ENCODE data around the gene PIK3CB. TPM values are rescaled to one million over a fixed set of nuclear protein-coding genes. Genes with fewer than 3 reads are reported as not detected.

Gene PIK3CB
- 10 to 100 TPM; 18.8 to 26.3 TPM for total RNA-seq

- Mint-ChIP-seq H3K27ac (peak within 1 kb of the TSS; percentile 98), H3K4me3 (peak within 1 kb of the TSS; percentile 94), H3K4me1 (ENCODE audit: low read depth) (peaks cover 35% of the 10 kb centered on the region), H3K36me3 (ENCODE audit: insufficient read depth in 2 of 2) (peaks cover 5 to 11% of the 10 kb centered on the region in 2 donors), H3K27me3 (ENCODE audit: low read depth) (no peaks in the 10 kb centered on the region), H3K9me3 (no peaks in the 10 kb centered on the region)
- DNase-seq (peak; percentile 91 to 93), ATAC-seq (replicated peaks in 1 of 2) (peak; percentile 91 to 92)
These were observed at the start of gene PIK3CB for GRCh38 chr3:138834596-138835396. PIK3CB (minus strand) TSS chr3:138834928; CDS start chr3:138759343, 75,585 bp downstream.

GRCh38 chr3:138881233-138881632 lies 46.5 kb upstream of the PIK3CB start:
- peak in 1 of 2 donors; percentile 52 for ATAC-seq (replicated peaks in 1 of 2)
- Mint-ChIP-seq H3K9me3 (peaks cover 2% of the 10 kb centered on the region in 2 donors), H3K27ac (no peak overlapping the region), H3K27me3 (ENCODE audit: low read depth) (no peaks in the 10 kb centered on the region), H3K4me1 (ENCODE audit: low read depth) (no peaks in the 10 kb centered on the region), H3K36me3 (ENCODE audit: insufficient read depth in 2 of 2) (peaks cover 2 to 3% of the 10 kb centered on the region in 2 donors), H3K4me3 (no peak overlapping the region)
- DNase-seq: no peak

GRCh38 chr3:138879541-138880380 lies 45.0 kb upstream of the PIK3CB start:
- Mint-ChIP-seq H3K9me3 (peaks cover 6 to 11% of the 10 kb centered on the region in 2 donors), H3K27ac (no peak overlapping the region), H3K4me1 (ENCODE audit: low read depth) (peaks cover 9% of the 10 kb centered on the region), H3K27me3 (ENCODE audit: low read depth) (no peaks in the 10 kb centered on the region), H3K36me3 (ENCODE audit: insufficient read depth in 2 of 2) (peaks cover 7 to 8% of the 10 kb centered on the region in 2 donors), H3K4me3 (no peak overlapping the region)
- ATAC-seq (replicated peaks in 1 of 2) (no peak), DNase-seq (no peak)

GRCh38 chr3:138877226-138877625 lies 42.5 kb upstream of the PIK3CB start:
- ATAC-seq (replicated peaks in 1 of 2): no peak
- Mint-ChIP-seq H3K4me1 (ENCODE audit: low read depth) (peaks cover 9% of the 10 kb centered on the region), H3K4me3 (no peak overlapping the region), H3K9me3 (peaks cover 6 to 11% of the 10 kb centered on the region in 2 donors), H3K36me3 (ENCODE audit: insufficient read depth in 2 of 2) (peaks cover 7 to 8% of the 10 kb centered on the region in 2 donors), H3K27ac (no peak overlapping the region), H3K27me3 (ENCODE audit: low read depth) (no peaks in the 10 kb centered on the region)
- no peak for DNase-seq

- ATAC-seq (replicated peaks in 1 of 2): peak; percentile 70 to 89
- DNase-seq: no peak
- peak overlapping the region; percentile 1 to 4 for H3K4me3 Mint-ChIP-seq
These were observed 41.3 kb upstream of the PIK3CB start for GRCh38 chr3:138875754-138876664.

GRCh38 chr3:138875096-138875753 lies 40.5 kb upstream of the PIK3CB start:
- peak overlapping the region; percentile 3 for H3K27ac Mint-ChIP-seq

More at GRCh38 chr3:138875754-138876664, 41.3 kb upstream of the PIK3CB start:
- Mint-ChIP-seq H3K4me1 (ENCODE audit: low read depth) (peaks cover 9% of the 10 kb centered on the region), H3K27ac (peak overlapping the region; percentile 3), H3K27me3 (ENCODE audit: low read depth) (no peaks in the 10 kb centered on the region), H3K36me3 (ENCODE audit: insufficient read depth in 2 of 2) (peaks cover 7 to 8% of the 10 kb centered on the region in 2 donors), H3K9me3 (peaks cover 6 to 11% of the 10 kb centered on the region in 2 donors)

GRCh38 chr3:138873471-138874278 lies 38.9 kb upstream of the PIK3CB start:
- Mint-ChIP-seq H3K4me3 (no peak overlapping the region), H3K9me3 (peaks cover 6 to 11% of the 10 kb centered on the region in 2 donors), H3K36me3 (ENCODE audit: insufficient read depth in 2 of 2) (peaks cover 7 to 8% of the 10 kb centered on the region in 2 donors), H3K27ac (no peak overlapping the region), H3K4me1 (ENCODE audit: low read depth) (peaks cover 9% of the 10 kb centered on the region), H3K27me3 (ENCODE audit: low read depth) (no peaks in the 10 kb centered on the region)
- no peak for ATAC-seq (replicated peaks in 1 of 2)
- DNase-seq: no peak

More at GRCh38 chr3:138875096-138875753, 40.5 kb upstream of the PIK3CB start:
- Mint-ChIP-seq H3K4me1 (ENCODE audit: low read depth) (peaks cover 9% of the 10 kb centered on the region), H3K4me3 (peak overlapping the region; percentile 1 to 4), H3K27me3 (ENCODE audit: low read depth) (no peaks in the 10 kb centered on the region), H3K9me3 (peaks cover 6 to 11% of the 10 kb centered on the region in 2 donors), H3K36me3 (ENCODE audit: insufficient read depth in 2 of 2) (peaks cover 7 to 8% of the 10 kb centered on the region in 2 donors)
- DNase-seq (no peak), ATAC-seq (replicated peaks in 1 of 2) (no peak)

GRCh38 chr3:138872632-138873031 lies 37.9 kb upstream of the PIK3CB start:
- H3K9me3 Mint-ChIP-seq: peaks cover 6 to 11% of the 10 kb centered on the region in 2 donors
- H3K27ac Mint-ChIP-seq: peak overlapping the region; percentile 77

GRCh38 chr3:138867996-138868395 lies 33.3 kb upstream of the PIK3CB start:
- no peak overlapping the region for H3K4me3 Mint-ChIP-seq
- no peak overlapping the region for H3K27ac Mint-ChIP-seq
- no peaks in the 10 kb centered on the region for H3K9me3 Mint-ChIP-seq
- ATAC-seq (replicated peaks in 1 of 2): no peak
- DNase-seq: no peak
- peaks cover 9% of the 10 kb centered on the region for H3K4me1 Mint-ChIP-seq (ENCODE audit: low read depth)
- no peaks in the 10 kb centered on the region for H3K36me3 Mint-ChIP-seq (ENCODE audit: insufficient read depth in 2 of 2)
- no peaks in the 10 kb centered on the region for H3K27me3 Mint-ChIP-seq (ENCODE audit: low read depth)

More at GRCh38 chr3:138872632-138873031, 37.9 kb upstream of the PIK3CB start:
- Mint-ChIP-seq H3K27me3 (ENCODE audit: low read depth) (no peaks in the 10 kb centered on the region), H3K4me3 (no peak overlapping the region), H3K36me3 (ENCODE audit: insufficient read depth in 2 of 2) (peaks cover 6 to 7% of the 10 kb centered on the region in 2 donors), H3K4me1 (ENCODE audit: low read depth) (peaks cover 9% of the 10 kb centered on the region)
- ATAC-seq (replicated peaks in 1 of 2): no peak
- DNase-seq: no peak

GRCh38 chr3:138863776-138864113 lies 29.0 kb upstream of the PIK3CB start:
- Mint-ChIP-seq H3K4me1 (ENCODE audit: low read depth) (peaks cover 13% of the 10 kb centered on the region), H3K36me3 (ENCODE audit: insufficient read depth in 2 of 2) (no peaks in the 10 kb centered on the region), H3K27me3 (ENCODE audit: low read depth) (no peaks in the 10 kb centered on the region), H3K9me3 (no peaks in the 10 kb centered on the region), H3K4me3 (no peak overlapping the region), H3K27ac (no peak overlapping the region)
- ATAC-seq (replicated peaks in 1 of 2) (no peak), DNase-seq (no peak)

- ATAC-seq (replicated peaks in 1 of 2): peak; percentile 53 to 60
- Mint-ChIP-seq H3K36me3 (ENCODE audit: insufficient read depth in 2 of 2) (no peaks in the 10 kb centered on the region), H3K27me3 (ENCODE audit: low read depth) (no peaks in the 10 kb centered on the region), H3K9me3 (no peaks in the 10 kb centered on the region), H3K4me1 (ENCODE audit: low read depth) (peaks cover 13% of the 10 kb centered on the region), H3K4me3 (no peak overlapping the region), H3K27ac (no peak overlapping the region)
- peak; percentile 4 to 7 for DNase-seq
These were observed 28.4 kb upstream of the PIK3CB start for GRCh38 chr3:138862924-138863775.

Measured in activated T-cell treated with anti-CD3 and anti-CD28 coated beads, Interleukin-2, amount 50 U/mL, for 72 hours (primary cell).